NCI-H2029 treated with DMSO at 0.1 percent for 48 hours (cell line): ENCODE data around the gene FOXN1.

Experiments used
- DNase-seq: peaks from one replicate; lab custom pipeline; 2025; lab: John Stamatoyannopoulos, UW

Gene FOXN1

DNA sequence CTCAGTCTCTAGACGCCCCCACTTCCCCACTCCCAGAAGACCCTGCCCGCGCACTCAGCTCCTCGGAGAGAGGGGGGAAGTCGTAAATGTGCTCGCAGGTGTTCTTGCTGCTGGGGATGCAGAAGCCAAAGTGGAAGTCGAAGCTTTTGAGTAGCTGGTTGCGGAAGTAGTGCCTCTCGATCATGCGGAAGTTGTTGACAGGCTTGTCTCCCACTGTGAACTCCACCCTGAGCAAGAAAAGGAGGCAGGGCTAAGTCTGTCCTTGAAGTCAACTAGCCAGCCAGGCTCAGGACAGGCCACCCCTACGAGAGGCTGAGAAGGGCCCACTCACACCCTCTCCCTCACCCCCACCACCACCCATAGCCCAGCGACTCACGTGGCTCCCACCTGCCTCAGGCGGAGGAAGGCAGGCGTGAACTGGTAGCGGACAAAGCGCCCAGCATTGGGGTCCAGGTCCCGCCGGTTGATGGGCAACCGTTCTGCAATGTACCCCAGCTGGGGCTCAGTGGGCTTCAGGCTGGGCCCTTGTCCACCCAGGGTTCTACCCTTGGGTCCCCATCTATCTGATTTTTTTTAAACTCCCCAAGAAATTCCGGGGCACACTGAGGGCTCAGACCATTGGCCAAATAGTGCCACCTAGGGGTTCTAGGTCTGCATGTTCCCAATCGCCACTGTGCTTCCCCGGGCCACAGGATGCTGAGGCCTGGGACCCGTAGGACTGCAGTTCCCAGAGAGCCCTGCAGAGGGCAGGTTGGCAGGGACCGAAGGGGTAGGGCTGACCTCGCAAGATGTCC lies 41.7 kb downstream of the FOXN1 start:
- DNase-seq, result no peak

DNA sequence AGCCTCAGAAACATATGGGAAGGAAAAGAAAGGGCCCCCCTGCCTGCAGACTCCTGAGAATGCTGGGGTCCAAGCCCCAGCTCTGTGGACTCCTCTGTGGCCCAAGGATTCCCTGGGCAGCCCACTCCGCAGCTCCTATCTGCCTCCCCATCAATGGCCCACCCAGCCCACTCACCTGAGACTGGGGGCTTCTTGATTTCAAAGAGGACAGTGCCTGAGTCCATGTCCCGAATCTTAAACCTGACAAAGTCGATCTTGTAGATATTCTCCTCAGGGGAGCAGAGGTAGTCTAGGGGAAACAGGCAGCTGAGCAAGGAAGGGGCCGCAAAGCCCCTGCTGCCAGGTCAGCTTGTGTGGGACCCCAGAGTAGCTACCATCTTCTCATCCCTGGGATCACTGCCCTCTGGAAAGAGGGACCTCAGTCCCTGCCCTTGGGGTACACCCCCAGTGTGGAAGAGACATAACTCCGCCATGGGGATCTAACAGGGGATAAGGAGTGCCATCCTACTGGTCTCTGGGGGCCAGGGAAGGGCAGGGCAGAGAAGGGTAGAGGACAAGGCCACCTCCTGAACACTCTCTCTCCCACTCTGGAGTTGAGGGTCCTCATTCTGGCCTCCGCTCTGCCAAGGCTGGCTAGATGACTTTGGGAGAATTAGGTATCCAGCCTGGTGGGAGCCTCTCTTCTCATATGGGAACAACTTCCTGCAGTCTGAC lies 42.4 kb downstream of the FOXN1 start:
- DNase-seq, result no peak

- no peak for DNase-seq
Measured at GRCh38 chr17:28549236-28550132, 43.3 kb downstream of the FOXN1 start.

- no peak for DNase-seq
Measured at GRCh38 chr17:28550858-28551257, 44.7 kb downstream of the FOXN1 start.

GRCh38 chr17:28551421-28552175 lies 45.5 kb downstream of the FOXN1 start:
- no peak for DNase-seq

DNA sequence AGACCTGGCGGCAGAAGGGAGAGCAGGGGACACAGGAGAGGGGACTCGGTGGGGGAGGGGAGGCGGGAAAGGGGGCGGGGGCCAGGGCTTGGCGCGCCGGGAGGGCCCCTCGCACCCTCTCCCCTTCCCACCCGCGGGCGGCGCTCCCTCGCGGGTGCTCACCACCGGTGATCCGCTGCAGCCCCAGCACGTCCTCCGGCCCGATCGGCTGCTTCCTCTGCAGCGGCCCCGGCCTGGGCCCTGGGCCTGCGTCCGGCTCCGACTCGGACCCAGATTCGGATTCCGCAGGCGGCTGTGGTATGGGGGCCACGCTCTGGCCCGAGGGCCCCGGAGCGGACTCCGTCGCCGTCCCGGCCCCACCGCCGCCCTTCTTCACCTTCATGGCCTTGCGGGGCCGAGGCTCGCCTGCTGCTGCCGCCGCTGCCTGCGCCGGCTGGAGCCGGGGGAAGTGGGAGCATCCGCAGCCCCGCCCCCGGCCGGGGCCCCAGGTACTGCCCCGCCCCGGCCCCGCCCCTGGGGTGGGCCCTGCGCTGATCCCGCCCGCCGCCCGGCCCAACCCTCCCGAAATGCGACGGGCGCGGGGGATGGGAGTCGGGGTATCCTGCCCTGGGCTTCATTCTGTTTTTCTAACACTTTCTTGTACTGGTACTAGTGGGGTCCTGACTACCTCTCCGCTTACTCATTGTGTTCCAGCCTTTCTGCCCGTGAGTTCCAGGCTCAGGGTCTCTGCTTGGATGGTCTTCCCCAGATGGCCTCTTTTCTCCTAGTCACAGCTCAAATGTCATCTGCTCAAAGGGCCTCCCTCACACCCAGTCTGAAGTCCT lies 46.2 kb downstream of the FOXN1 start, which contains the start of gene UNC119:
UNC119 (minus strand) TSS at position 449 of the 824 bp plus-strand sequence; CDS start at position 382, 67 bp downstream.
- DNase-seq, result no peak

DNA sequence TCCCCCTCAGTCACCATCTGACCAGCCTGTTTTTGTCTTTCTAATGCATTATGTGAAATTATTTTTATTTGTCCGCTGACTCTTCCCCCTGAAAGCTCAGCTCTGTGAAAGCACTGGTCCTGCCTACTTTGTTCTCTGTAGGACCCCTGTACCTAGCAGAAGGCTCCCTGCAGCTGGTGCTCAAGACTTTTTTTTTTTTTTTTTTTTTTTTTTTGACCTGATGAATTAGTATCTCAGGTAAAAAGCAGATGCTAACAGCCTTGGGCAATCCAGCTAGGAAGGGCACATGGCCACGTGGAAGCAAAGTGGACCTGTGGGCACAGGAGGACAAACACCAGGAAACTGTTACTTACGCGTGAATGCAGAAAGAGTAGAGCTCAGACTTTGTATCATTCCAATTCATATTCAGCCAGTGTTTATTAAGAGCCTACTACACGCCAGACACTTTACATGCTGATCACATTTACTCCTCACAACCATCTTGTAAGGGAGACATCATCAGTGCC lies 46.9 kb downstream of the FOXN1 start:
- DNase-seq, result no peak

DNA sequence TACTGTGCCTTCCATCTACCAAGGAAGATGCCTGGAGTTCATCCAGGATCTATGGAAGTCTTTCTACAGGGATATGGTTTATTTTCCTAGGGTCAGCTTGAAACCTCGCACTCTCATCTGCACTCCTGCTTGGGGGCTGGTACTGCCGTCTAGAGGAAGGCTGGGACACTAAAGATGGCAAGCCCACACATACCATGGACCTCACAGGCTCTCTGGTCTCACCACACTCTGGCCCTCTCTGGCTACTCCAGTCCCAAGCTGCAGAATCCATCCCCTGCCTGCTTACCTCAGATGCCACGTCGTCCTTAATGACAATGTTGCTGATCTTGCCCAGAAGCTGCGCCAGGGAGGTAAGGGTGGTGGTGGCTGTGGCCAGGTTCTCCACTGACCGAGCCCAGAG lies 48.4 kb downstream of the FOXN1 start:
- no peak for DNase-seq

GRCh38 chr17:28555022-28555421 lies 48.9 kb downstream of the FOXN1 start:
- no peak for DNase-seq

DNA sequence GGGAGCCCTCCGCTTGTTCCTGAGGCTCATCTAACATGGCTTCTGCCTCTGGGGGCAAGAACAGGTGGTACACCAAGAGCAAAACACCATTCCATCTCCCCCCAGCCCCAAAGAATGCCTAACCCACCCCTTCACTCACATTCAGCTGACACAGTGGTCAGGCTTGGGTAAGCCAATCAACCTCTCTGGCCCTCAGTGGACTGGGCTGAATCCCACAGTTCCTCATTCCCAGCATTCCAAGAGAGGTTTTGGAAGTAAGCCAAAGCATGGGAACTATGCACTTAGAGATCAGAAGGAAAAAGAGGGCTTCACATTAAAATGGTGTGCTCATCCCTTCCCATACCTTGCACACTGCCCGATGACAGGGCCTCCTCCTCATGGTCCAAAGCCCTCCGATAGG lies 57.3 kb downstream of the FOXN1 start:
- no peak for DNase-seq

DNA sequence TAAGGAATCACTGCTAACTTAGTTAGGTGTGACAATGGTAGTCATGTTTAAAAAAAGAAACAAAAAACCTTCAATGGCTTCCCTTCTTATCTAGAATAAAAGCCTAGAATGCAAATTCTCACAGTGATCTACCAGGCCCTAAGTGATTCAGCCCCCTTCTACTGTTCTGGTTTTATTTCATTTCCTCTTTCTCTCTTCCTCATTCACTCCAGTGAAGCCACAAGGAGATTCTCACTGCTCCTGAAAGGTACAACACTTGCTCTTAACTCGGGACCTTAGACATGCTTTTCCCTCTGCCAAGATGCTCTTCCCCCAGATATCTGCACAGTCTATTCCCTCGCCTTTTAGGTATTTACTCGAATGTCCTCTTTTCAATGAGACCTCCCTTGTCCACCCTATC lies 61.5 kb downstream of the FOXN1 start:
- DNase-seq, result no peak

- no peak for DNase-seq
Measured at GRCh38 chr17:28569446-28569845, 63.3 kb downstream of the FOXN1 start.

- DNase-seq, result no peak
Measured at GRCh38 chr17:28570716-28571360, 64.7 kb downstream of the FOXN1 start.

DNA sequence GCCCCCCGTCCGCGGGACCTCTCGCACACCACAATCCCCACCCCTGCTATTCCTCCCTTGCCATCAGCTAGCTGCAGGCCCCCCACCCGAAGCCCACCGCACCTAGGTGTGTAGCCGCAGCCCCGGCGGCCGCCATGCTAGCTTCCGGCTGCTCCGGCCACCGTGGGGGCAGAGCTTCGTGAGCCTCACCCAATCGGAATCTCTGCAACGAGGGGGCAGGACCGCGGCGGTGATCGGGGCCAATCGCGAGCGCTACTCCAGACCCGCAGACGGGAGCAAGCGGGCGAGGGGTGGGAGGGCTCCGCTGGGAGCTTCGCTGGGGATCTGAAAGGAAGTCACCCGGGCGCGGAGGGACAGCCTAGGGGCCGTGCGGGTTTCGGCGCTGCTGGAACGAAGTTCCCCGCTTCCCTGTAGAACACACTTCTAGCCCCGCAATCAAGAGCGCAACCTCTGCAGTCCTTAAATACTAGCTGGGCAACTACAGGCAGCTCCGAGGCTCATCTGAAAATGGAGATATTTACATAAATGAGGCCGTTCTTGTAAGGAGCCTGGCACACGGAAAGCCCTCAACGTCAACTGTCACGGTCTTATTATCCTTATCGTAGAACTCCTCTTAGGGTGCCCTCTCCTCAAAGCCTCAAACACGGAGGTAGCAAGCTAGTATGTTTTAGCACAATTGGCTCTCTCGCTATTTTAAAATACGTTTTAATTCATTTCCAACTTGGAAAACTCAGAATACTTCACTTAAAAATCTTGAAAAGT lies 65.4 kb downstream of the FOXN1 start, which contains the start of gene PIGS:
PIGS (minus strand) TSS at position 164 of the 762 bp plus-strand sequence; CDS start at position 136, 28 bp downstream.
- DNase-seq, result peak; percentile 71

DNA sequence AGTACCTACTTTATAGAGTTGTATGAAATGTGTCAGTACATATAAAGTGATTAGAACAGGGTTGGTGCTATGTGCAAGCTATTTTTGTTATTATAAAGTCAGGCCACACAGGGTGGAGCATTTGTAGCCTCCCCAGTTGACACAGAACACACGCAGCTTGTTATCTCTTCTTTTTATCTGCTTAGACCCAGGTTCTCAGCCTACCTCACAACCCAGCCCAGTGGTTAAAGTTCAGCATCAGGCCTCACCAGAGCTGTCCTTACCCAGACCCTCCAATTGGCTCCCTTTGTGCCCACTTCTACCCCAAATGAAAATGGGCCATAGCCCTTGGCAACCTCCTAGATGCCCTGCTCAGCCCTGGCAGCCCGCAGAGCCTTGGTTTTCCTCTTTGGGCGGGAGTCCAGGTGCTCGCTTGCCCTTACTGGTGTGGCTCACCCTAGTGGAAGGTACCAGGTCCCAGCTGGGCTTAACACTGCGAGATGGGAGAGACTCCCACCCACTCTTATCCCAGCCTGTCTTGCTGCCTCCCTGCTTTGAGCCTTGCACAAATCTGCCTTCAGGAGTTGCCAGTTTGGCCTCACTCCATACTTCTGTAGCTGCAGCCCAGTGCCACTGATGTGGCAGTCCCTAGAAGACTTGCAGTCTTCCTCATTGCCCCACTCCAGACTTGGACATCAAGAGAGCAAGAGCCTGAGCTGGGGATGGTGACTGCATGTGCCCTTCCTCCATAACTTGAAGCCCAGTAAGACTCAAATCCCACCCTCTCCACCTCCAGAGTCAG lies 66.3 kb downstream of the FOXN1 start:
- DNase-seq, result no peak

- DNase-seq, result no peak
Measured at GRCh38 chr17:28573040-28573380, 66.9 kb downstream of the FOXN1 start.

GRCh38 chr17:28573521-28573920 lies 67.4 kb downstream of the FOXN1 start:
- DNase-seq, result no peak

GRCh38 chr17:28573966-28574480 lies 67.9 kb downstream of the FOXN1 start:
- DNase-seq, result no peak
